ENCODE results near the gene PPP4R2.

DNA sequence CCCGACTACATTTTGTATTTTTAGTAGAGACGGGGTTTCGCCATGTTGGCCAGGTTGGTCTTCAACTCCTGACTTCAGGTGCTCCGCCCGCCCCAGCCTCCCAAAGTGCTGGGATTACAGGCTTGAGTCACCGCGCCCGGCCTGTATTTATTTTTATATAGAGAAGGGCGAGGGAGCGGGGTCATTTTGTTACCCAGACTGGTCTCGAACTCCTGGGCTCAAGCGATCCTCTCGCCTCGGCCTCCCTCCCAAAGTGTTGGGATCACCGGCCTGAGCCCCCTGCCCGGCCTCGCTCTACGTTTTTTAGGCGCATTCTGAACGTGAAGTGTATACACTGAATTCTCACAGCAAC is 514 bp upstream of the PPP4R2 start:
- no peak for TF ChIP-seq POLR2A (IDR thresholded peaks at IDR 0.05)
- TF ChIP-seq, protein P1, sequence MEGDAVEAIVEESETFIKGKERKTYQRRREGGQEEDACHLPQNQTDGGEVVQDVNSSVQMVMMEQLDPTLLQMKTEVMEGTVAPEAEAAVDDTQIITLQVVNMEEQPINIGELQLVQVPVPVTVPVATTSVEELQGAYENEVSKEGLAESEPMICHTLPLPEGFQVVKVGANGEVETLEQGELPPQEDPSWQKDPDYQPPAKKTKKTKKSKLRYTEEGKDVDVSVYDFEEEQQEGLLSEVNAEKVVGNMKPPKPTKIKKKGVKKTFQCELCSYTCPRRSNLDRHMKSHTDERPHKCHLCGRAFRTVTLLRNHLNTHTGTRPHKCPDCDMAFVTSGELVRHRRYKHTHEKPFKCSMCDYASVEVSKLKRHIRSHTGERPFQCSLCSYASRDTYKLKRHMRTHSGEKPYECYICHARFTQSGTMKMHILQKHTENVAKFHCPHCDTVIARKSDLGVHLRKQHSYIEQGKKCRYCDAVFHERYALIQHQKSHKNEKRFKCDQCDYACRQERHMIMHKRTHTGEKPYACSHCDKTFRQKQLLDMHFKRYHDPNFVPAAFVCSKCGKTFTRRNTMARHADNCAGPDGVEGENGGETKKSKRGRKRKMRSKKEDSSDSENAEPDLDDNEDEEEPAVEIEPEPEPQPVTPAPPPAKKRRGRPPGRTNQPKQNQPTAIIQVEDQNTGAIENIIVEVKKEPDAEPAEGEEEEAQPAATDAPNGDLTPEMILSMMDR (IDR thresholded peaks at IDR 0.05) = no peak
- TF ChIP-seq EP300 (IDR thresholded peaks at IDR 0.05) = no peak

Data from upper lobe of left lung (tissue), 4 donors.